Psoas muscle (tissue), 8 donors: ENCODE results near the gene SFMBT1. TPM values are rescaled to one million over a fixed set of nuclear protein-coding genes. Genes with fewer than 3 reads are reported as not detected.
A peak's percentile ranks its signal among the peaks of the same experiment; 100 is the strongest.

ENCODE experiments used
- ATAC-seq, 4 donors: fragments of 200-7000 bp; cut with Tn5 transposase; one replicate each; pipeline ENCODE4 v1.9.1; 2020; ENCODE audit warnings: moderate library complexity in 3 of 4, mild to moderate bottlenecking in 2 of 4
- DNase-seq, 2 donors: peaks; one replicate each; pipeline ENCODE4 v3.0.0-alpha.2; 2020
- H3K27ac ChIP-seq: fragments of 200-600 bp; one replicate; pipeline ENCODE4 v1.8.0; 2022
- H3K27me3 ChIP-seq, 3 donors: fragments of 200-600 bp in 1 of 3; one replicate each; pipeline versions ENCODE4 v1.6.1 to v1.8.0; 2013 to 2022; ENCODE audit warnings: low read length in 2 of 3, mild to moderate bottlenecking in 2 of 3, moderate library complexity in 1 of 3; ENCODE audit not compliant: insufficient read depth in 3 of 3
- H3K36me3 ChIP-seq, 2 donors: fragments of 200-600 bp in 1 of 2; one replicate each; pipeline versions ENCODE4 v1.6.1 to v1.8.0; 2013 to 2022; ENCODE audit warnings: low read depth in 1 of 2, mild to moderate bottlenecking in 1 of 2, moderate library complexity in 1 of 2; ENCODE audit not compliant: insufficient read depth in 1 of 2
- H3K4me1 ChIP-seq: fragments of 200-600 bp; one replicate; pipeline ENCODE4 v1.8.0; 2022
- H3K4me3 ChIP-seq: fragments of 200-600 bp; one replicate; pipeline ENCODE4 v1.8.0; 2022; ENCODE audit warnings: mild to moderate bottlenecking
- H3K9me3 ChIP-seq: fragments of 200-600 bp; one replicate; pipeline ENCODE4 v1.8.0; 2022
- WGBS, 3 donors: extraction: QIAGEN DNeasy Blood & Tissue Kit; methylation state at CpG; one replicate each; pipeline versions ENCODE4 v1.1.6 to v1.1.7; 2013; 5-methylcytosine and 5-hydroxymethylcytosine counted together
- intact Hi-C, 2 donors: fragments of 100-400 bp; cut with DNase I; formaldehyde crosslinking; loops; one replicate each; pipeline versions ENCODE4 v1.11.0 to v1.14.2; 2022
- polyA plus RNA-seq, 3 donors: library from polyadenylated mRNA; stranded (reverse); fragments of 200-250 nt; gene quantifications; one replicate each; pipeline ENCODE4 v1.2.3, GENCODE V29; 2013
- total RNA-seq, 4 donors: library from RNA; stranded (reverse); fragmentation: NEBNext Ultra II Directional in 2 of 4; extraction: Animal tissue kit (Norgen Biotek cat#: 25700) in 2 of 4; gene quantifications; one replicate each; pipeline versions ENCODE4 v1.2.1 to v1.2.4, GENCODE V29; 2021 to 2023
- TF ChIP-seq, protein P1 (sequence below): fragments of 200-600 bp; IDR thresholded peaks from one replicate; pipeline ENCODE4 v1.8.0; 2022; ENCODE audit warnings: antibody characterized with exemption
- donor health status: healthy with polysubstance abuse.
- donor health status: DM: no; HTN: no; CAD: no; lungs with moderate emphysema.
- donor health status: Bipolar disorder and iron deficiency.
- donor health status: healthy.
- donor health status: DM: yes; HTN: yes; CAD: no.
- donor health status: DM: no; HTN: no; CAD: no.
- donor health status: DM: no; HTN: no; CAD: no.
- donor health status: DM: yes; HTN: yes; CAD: no.

SFMBT1 gene
- total and polyA plus RNA-seq, 7 donors, result 6.7 to 25.0 (median 16.3) TPM

GRCh38 chr3:52986049-52986448 is 59.8 kb downstream of the SFMBT1 start:
- Histone ChIP-seq H3K4me3 (no peak overlapping the region), H3K36me3 (no peaks in the 10 kb centered on the region), H3K27me3 (no peaks in the 10 kb centered on the region), H3K4me1 (peaks cover 34% of the 10 kb centered on the region), H3K27ac (no peak overlapping the region), H3K9me3 (no peaks in the 10 kb centered on the region)
- DNase-seq (no peak), ATAC-seq (peak in 3 of 4 donors; percentile 36 to 64 (median 52))
- intact Hi-C loops, result loop anchor here (5.0 to 10.0 kb wide), 2 partner anchors 131 to 134 kb away; no protein-coding TSS in a partner anchor
- TF ChIP-seq, protein P1, sequence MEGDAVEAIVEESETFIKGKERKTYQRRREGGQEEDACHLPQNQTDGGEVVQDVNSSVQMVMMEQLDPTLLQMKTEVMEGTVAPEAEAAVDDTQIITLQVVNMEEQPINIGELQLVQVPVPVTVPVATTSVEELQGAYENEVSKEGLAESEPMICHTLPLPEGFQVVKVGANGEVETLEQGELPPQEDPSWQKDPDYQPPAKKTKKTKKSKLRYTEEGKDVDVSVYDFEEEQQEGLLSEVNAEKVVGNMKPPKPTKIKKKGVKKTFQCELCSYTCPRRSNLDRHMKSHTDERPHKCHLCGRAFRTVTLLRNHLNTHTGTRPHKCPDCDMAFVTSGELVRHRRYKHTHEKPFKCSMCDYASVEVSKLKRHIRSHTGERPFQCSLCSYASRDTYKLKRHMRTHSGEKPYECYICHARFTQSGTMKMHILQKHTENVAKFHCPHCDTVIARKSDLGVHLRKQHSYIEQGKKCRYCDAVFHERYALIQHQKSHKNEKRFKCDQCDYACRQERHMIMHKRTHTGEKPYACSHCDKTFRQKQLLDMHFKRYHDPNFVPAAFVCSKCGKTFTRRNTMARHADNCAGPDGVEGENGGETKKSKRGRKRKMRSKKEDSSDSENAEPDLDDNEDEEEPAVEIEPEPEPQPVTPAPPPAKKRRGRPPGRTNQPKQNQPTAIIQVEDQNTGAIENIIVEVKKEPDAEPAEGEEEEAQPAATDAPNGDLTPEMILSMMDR, result no peak
- 84 to 92% (median 88%) methylated on average over 1 of the region's 1 CpG for WGBS, 3 donors

- DNase-seq, result no peak
- Histone ChIP-seq H3K36me3 (no peaks in the 10 kb centered on the region), H3K4me3 (no peak overlapping the region), H3K27me3 (no peaks in the 10 kb centered on the region), H3K27ac (peak overlapping the region; percentile 56), H3K4me1 (peaks cover 33% of the 10 kb centered on the region), H3K9me3 (peaks cover 3% of the 10 kb centered on the region)
- no peak for ATAC-seq
- TF ChIP-seq, protein P1, result no peak
- intact Hi-C loops, result loop anchor here in 1 of 2 donors (10.0 kb wide), 1 partner anchor 129 kb away; no protein-coding TSS in a partner anchor
These were observed 62.0 kb downstream of the SFMBT1 start for GRCh38 chr3:52983828-52984227.

- intact Hi-C loops, result loop anchor here in 1 of 2 donors (10.0 kb wide), 1 partner anchor 129 kb away; no protein-coding TSS in a partner anchor
- TF ChIP-seq, protein P1, result no peak
- WGBS, 3 donors, result 85 to 95% (median 89%) methylated on average over 5 of the region's 5 CpGs
- H3K4me1 ChIP-seq, result peaks cover 33% of the 10 kb centered on the region
- peaks cover 3% of the 10 kb centered on the region for H3K9me3 ChIP-seq
- H3K27ac ChIP-seq, result peak overlapping the region; percentile 56
- DNase-seq (no peak), ATAC-seq (no peak)
- no peaks in the 10 kb centered on the region for H3K36me3 ChIP-seq
- no peaks in the 10 kb centered on the region for H3K27me3 ChIP-seq
- H3K4me3 ChIP-seq, result no peak overlapping the region
These were observed 62.5 kb downstream of the SFMBT1 start for GRCh38 chr3:52983336-52983807.

DNA sequence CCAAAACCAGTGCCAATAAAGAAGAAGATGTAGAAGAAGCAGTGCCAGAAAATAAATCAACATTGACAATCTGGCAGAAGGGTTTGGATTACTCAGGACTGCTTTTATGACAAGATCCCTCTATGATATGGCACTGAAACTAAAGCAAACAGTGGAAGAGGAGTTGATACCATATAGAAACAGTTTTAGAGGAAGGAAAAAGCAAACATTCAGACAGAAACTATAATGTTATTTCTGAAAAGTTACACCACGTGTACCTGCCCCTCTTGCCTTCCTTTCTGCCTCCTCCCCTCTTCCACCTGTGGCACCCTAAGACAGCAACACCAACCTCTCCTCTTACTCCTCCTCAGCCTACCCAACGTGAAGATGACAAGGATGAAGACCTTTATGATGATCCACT is 63.0 kb downstream of the SFMBT1 start:
- Histone ChIP-seq H3K36me3 (no peaks in the 10 kb centered on the region), H3K9me3 (peaks cover 3% of the 10 kb centered on the region), H3K4me3 (no peak overlapping the region), H3K27me3 (no peaks in the 10 kb centered on the region), H3K4me1 (peaks cover 35% of the 10 kb centered on the region), H3K27ac (no peak overlapping the region)
- intact Hi-C loops, result loop anchor here in 1 of 2 donors (10.0 kb wide), 1 partner anchor 128 kb away; no protein-coding TSS in a partner anchor
- WGBS, 3 donors, result 83 to 87% (median 83%) methylated on average over 2 of the region's 2 CpGs
- DNase-seq (no peak), ATAC-seq (no peak)
- TF ChIP-seq, protein P1, result no peak
